ENCODE results near the gene TRPM4. TPM values are rescaled to one million over a fixed set of nuclear protein-coding genes. Genes with fewer than 3 reads are reported as not detected.

TRPM4 gene
- total and polyA plus RNA-seq, 2 of the 13 experiments (the other 11 are each of a cell fraction or from before 2014, with no cell fraction given): 1.9 to 4.3 TPM

DNA sequence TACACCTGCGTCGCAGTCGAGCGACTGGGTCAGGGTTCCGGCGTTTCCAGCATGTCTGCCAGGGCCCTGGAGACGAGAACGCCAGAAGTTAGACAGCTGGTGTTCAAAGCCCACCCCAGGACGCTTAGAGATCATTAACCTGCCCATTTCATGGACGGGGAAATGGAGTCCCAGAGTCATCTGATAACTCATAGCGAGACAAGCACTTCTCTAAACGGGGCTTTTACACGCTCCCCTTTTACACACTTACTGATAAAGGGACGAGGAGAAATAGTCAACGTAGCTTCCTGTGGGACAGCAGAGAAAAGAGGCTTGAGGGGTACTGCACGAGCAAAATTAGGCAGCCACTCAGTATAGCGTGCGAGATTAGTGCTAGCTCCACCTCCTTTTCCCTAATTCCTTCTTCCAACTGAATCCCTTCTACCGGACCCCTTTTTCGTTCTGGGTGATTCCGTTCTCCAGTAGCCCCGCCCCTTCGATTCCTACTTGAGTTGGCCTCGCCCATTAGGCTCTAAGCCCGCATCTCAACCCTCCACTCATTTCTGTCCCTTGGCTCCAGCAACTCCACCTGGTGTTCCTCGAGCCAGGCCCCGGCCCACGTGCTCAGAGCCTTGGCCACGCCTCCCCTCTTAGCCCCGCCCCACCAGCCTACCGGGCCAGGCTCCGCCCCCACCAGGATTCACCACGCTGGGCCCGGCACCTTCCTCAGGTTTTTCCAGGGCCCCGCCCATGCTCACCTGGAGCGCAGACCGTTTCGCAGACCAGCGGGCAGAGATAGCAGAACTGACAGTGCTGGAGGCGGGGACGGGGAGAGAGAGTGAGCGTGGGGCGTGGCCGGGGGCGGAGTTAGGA lies 6.1 kb upstream of the TRPM4 start (continued):
- TF ChIP-seq, protein P1, sequence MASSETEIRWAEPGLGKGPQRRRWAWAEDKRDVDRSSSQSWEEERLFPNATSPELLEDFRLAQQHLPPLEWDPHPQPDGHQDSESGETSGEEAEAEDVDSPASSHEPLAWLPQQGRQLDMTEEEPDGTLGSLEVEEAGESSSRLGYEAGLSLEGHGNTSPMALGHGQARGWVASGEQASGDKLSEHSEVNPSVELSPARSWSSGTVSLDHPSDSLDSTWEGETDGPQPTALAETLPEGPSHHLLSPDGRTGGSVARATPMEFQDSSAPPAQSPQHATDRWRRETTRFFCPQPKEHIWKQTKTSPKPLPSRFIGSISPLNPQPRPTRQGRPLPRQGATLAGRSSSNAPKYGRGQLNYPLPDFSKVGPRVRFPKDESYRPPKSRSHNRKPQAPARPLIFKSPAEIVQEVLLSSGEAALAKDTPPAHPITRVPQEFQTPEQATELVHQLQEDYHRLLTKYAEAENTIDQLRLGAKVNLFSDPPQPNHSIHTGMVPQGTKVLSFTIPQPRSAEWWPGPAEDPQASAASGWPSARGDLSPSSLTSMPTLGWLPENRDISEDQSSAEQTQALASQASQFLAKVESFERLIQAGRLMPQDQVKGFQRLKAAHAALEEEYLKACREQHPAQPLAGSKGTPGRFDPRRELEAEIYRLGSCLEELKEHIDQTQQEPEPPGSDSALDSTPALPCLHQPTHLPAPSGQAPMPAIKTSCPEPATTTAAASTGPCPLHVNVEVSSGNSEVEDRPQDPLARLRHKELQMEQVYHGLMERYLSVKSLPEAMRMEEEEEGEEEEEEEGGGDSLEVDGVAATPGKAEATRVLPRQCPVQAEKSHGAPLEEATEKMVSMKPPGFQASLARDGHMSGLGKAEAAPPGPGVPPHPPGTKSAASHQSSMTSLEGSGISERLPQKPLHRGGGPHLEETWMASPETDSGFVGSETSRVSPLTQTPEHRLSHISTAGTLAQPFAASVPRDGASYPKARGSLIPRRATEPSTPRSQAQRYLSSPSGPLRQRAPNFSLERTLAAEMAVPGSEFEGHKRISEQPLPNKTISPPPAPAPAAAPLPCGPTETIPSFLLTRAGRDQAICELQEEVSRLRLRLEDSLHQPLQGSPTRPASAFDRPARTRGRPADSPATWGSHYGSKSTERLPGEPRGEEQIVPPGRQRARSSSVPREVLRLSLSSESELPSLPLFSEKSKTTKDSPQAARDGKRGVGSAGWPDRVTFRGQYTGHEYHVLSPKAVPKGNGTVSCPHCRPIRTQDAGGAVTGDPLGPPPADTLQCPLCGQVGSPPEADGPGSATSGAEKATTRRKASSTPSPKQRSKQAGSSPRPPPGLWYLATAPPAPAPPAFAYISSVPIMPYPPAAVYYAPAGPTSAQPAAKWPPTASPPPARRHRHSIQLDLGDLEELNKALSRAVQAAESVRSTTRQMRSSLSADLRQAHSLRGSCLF (CRISPR knock-in tag; IDR thresholded peaks at IDR 0.05; ENCODE audit: borderline replicate concordance): no peak
- TF ChIP-seq NFIC (IDR thresholded peaks at IDR 0.05; ENCODE audit: low read length) (no peak), TRIM24 (CRISPR knock-in tag; IDR thresholded peaks at IDR 0.05) (no peak), ZNF775 (CRISPR knock-in tag; IDR thresholded peaks at IDR 0.05; ENCODE audit: borderline replicate concordance) (no peak), ATF1 (CRISPR knock-in tag; IDR thresholded peaks at IDR 0.05) (no peak)

DNA sequence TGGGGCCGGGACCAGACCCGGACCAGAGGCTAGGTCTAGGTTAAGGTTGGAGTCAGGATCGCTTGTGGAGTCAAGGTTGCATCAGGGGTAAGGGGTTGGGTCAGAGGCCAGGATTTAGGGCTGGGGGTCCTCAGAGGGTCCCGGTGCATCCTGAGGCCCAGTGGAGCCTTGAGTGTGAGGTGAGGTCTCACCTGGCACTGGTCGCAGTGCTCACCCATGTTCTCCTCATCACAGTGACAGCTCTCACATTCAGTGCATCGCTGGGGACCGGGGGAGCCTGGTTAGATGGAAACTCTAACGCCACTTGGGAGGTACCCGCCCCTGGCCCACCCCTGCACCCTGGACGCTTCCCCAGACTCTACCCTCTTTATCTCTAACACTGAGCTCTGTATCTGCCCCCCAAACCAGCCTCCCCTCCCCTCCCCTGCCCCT lies 5.5 kb upstream of the TRPM4 start:
- H3K27ac ChIP-seq (ENCODE audit: extremely low read length, insufficient read depth, low read length): no peak overlapping the region
- in situ Hi-C loops (cut with HindIII; ENCODE audit: extremely low pct_ligation_motif_present, low pct_unique_long_range_greater_than_20kb): loop anchor here (5.0 kb wide), 1 partner anchor 35 kb away; the partner anchor contains the start of genes C19orf73 and PPFIA3
- H3K9me3 ChIP-seq (ENCODE audit: low read length): no peaks in the 10 kb centered on the region
- POLR2A ChIA-PET: interaction anchor here (0.6 kb wide), 1 partner anchor 163 kb away, joined by 3 read pairs; no protein-coding TSS in a partner anchor
- no peak for DNase-seq (ENCODE audit: low spot score)
- H3K9ac ChIP-seq (ENCODE audit: insufficient read depth, low read depth, low read length): no peak overlapping the region
- no peaks in the 10 kb centered on the region for H3K36me3 ChIP-seq (replicated peaks in 1 of 2; ENCODE audit: control insufficient read depth in 1 of 2, insufficient read depth in 2 of 2, low read length in 2 of 2)
- H3K4me3 ChIP-seq (replicated peaks in 1 of 3; ENCODE audit: insufficient read depth in 1 of 3, low read depth in 2 of 3, low read length in 3 of 3): peak overlapping the region in 1 of 3 experiments; percentile 27; a peak in 1 of 6 replicates
- H2AFZ ChIP-seq (ENCODE audit: low read length): no peak overlapping the region
- no peak for FAIRE-seq
- no TSS peak for BruUV-seq (replicated peaks)
- intact Hi-C loops (cut with micrococcal nuclease; ENCODE audit: unreplicated experiment): loop anchor here (10.0 kb wide), 1 partner anchor 53 kb away; no protein-coding TSS in a partner anchor
- H3K4me1 ChIP-seq (ENCODE audit: insufficient read depth, low read length): peaks cover 60% of the 10 kb centered on the region
- no peak for ATAC-seq
- CTCF ChIA-PET (ENCODE audit: low intra/inter-chr PET ratio, low total read pairs): no interaction called here
- H3K27me3 ChIP-seq (ENCODE audit: control insufficient read depth in 1 of 2, insufficient read depth in 2 of 2, low read length in 2 of 2): no peaks in the 10 kb centered on the region; a peak in 2 of 5 replicates
- H4K20me1 ChIP-seq (ENCODE audit: insufficient read depth, low read length): no peaks in the 10 kb centered on the region
- H3K79me2 ChIP-seq (ENCODE audit: insufficient read depth, low read length): no peaks in the 10 kb centered on the region
- H3K4me2 ChIP-seq (ENCODE audit: low read depth, low read length): peak overlapping the region; percentile 94
- 20% methylated on average over 5 of the region's 10 CpGs for WGBS (ENCODE audit: low lambda C conversion rate)
- no peak for TF ChIP-seq HINFP (CRISPR knock-in tag; IDR thresholded peaks at IDR 0.05; ENCODE audit: low read depth)
- no peak for TF ChIP-seq ZNF569 (CRISPR knock-in tag; IDR thresholded peaks at IDR 0.05; ENCODE audit: borderline replicate concordance)
- TF ChIP-seq KLF16 (CRISPR knock-in tag; IDR thresholded peaks at IDR 0.05): 0 out of 4 replicates have a peak, but pooled peaks of 1 of the 2 experiments have one; percentile 0

All from HepG2 (cell line).